B cell (primary cell): Measurements from ENCODE around the gene CERS6. TPM values are rescaled to one million over a fixed set of nuclear protein-coding genes. Genes with fewer than 3 reads are reported as not detected.
A peak's percentile ranks its signal among the peaks of the same experiment; 100 is the strongest.
"Not testable (repeated sequence)": the region's sequence is repeated elsewhere in the genome, so short reads cannot be mapped to it uniquely, and the experiment has no call there.

ENCODE experiments used
- ATAC-seq: fragments of 200-7000 bp; cut with Tn5 transposase; one replicate; pipeline ENCODE4 v1.10.0; 2021; ENCODE audit warnings: low read depth, mild to moderate bottlenecking, moderate number of reproducible peaks, moderate library complexity
- CTCF ChIA-PET: fragments of 350-600 bp; sonication (Branson Sonifier 250); formaldehyde crosslinking; loops from one replicate; lab custom pipeline; 2021; ENCODE audit warnings: antibody characterized with exemption, inconsistent platforms; lab: Charles Lee
- POLR2A ChIA-PET: fragments of 350-600 bp; sonication (Branson Sonifier 250); formaldehyde crosslinking; loops from one replicate; lab custom pipeline; 2021; ENCODE audit warnings: antibody characterized with exemption; lab: Charles Lee
- DNase-seq: peaks from one replicate; pipeline ENCODE4 v3.0.0; 2013
- H2AFZ ChIP-seq: 2 replicates; pipeline ENCODE4 v1.6.1; 2012; ENCODE audit warnings: mild to moderate bottlenecking, low read depth, low read length; ENCODE audit not compliant: insufficient read depth, poor library complexity, severe bottlenecking
- H3K27ac ChIP-seq, 2 donors: 1 replicate in 1 of 2; 2 replicates in 1 of 2; pipeline ENCODE4 v1.5.1; 2012 to 2013; ENCODE audit warnings: low read length in 2 of 2, mild to moderate bottlenecking in 2 of 2, moderate library complexity in 1 of 2
- H3K27me3 ChIP-seq, 4 experiments: fragments of 200-600 bp in 1 of 4; sonication (generic) in 1 of 4; replicated peaks in 1 of 4; 1 replicate in 2 of 4; 2 replicates in 2 of 4; pipeline versions ENCODE4 v1.6.1 to v1.7.0; 2013 to 2016; ENCODE audit warnings: low read length in 3 of 4, mild to moderate bottlenecking in 2 of 4, mixed read lengths in 1 of 4, moderate library complexity in 1 of 4; ENCODE audit not compliant: insufficient read depth in 4 of 4, control insufficient read depth in 3 of 4; ENCODE audit errors: control extremely low read depth in 1 of 4
- H3K36me3 ChIP-seq, 2 experiments: replicated peaks in 1 of 2; 1 replicate in 1 of 2; 2 replicates in 1 of 2; pipeline versions ENCODE4 v1.6.1 to v1.7.1; 2013; ENCODE audit warnings: low read length in 1 of 2; ENCODE audit not compliant: insufficient read depth in 2 of 2, control insufficient read depth in 1 of 2; ENCODE audit errors: control extremely low read depth in 1 of 2, extremely low read depth in 1 of 2
- H3K4me1 ChIP-seq, 2 donors: fragments of 200-600 bp in 1 of 2; sonication (generic) in 1 of 2; 1 replicate in 1 of 2; 2 replicates in 1 of 2; pipeline versions ENCODE4 v1.5.1 to v1.6.1; 2013 to 2017; ENCODE audit warnings: low read length in 2 of 2; ENCODE audit not compliant: control insufficient read depth in 2 of 2, insufficient read depth in 2 of 2
- H3K4me2 ChIP-seq: replicated peaks from 2 replicates; pipeline ENCODE3; 2012; ENCODE audit warnings: mild to moderate bottlenecking, low read depth, low read length; ENCODE audit not compliant: poor library complexity, severe bottlenecking
- H3K4me3 ChIP-seq, 5 experiments: fragments of 200-600 bp in 1 of 5; sonication (generic) in 1 of 5; 1 replicate in 3 of 5; 2 replicates in 2 of 5; pipeline versions ENCODE4 v1.5.1 to v1.7.0; 2011 to 2016; ENCODE audit warnings: low read length in 4 of 5, mild to moderate bottlenecking in 4 of 5, low read depth in 2 of 5, control low read depth in 1 of 5, moderate library complexity in 1 of 5; ENCODE audit not compliant: insufficient read depth in 1 of 5; ENCODE audit errors: control extremely low read depth in 1 of 5, extremely low read depth in 1 of 5
- H3K79me2 ChIP-seq: fragments of 200-600 bp; sonication (generic); one replicate; pipeline ENCODE4 v1.6.0; 2016; ENCODE audit warnings: low read length; ENCODE audit not compliant: control insufficient read depth, insufficient read depth
- H3K9ac ChIP-seq: fragments of 200-600 bp; sonication (generic); 2 replicates; pipeline ENCODE4 v1.6.1; 2017; ENCODE audit warnings: mild to moderate bottlenecking, low read length, moderate library complexity
- H3K9me3 ChIP-seq, 3 donors: one replicate each; pipeline versions ENCODE4 v1.6.1 to v1.7.1; 2013; ENCODE audit warnings: low read length in 2 of 3; ENCODE audit not compliant: control insufficient read depth in 2 of 3, insufficient read depth in 1 of 3; ENCODE audit errors: control extremely low read depth in 1 of 3
- H4K20me1 ChIP-seq: 2 replicates; pipeline ENCODE4 v1.6.0; 2012; ENCODE audit warnings: mild to moderate bottlenecking, low read length; ENCODE audit not compliant: insufficient read depth, control insufficient read depth, poor library complexity, severe bottlenecking
- H3K27ac Mint-ChIP-seq: one replicate; pipeline ENCODE4 v1.8.0; 2021; ENCODE audit warnings: mixed read lengths
- H3K27me3 Mint-ChIP-seq: one replicate; pipeline ENCODE4 v1.8.0; 2021; ENCODE audit warnings: mixed read lengths
- H3K4me1 Mint-ChIP-seq: one replicate; pipeline ENCODE4 v1.8.0; 2021; ENCODE audit warnings: mixed read lengths
- H3K4me3 Mint-ChIP-seq: one replicate; pipeline ENCODE4 v1.8.0; 2021; ENCODE audit warnings: mixed read lengths
- H3K9me3 Mint-ChIP-seq: one replicate; pipeline ENCODE4 v1.8.0; 2022; ENCODE audit warnings: mixed read lengths; ENCODE audit not compliant: insufficient read depth
- CTCF ChIP-seq: fragments of 200-600 bp; IDR thresholded peaks from one replicate; pipeline ENCODE4 v1.8.0; 2022; ENCODE audit warnings: antibody characterized with exemption, mild to moderate bottlenecking
- EZH2 ChIP-seq: IDR thresholded peaks from 2 replicates; pipeline ENCODE4 v1.6.1; 2012; ENCODE audit warnings: borderline replicate concordance, low read depth, mild to moderate bottlenecking, moderate library complexity, low read length; ENCODE audit not compliant: insufficient read depth, poor library complexity, severe bottlenecking
- WGBS: methylation state at CpG from one replicate; pipeline ENCODE4 v1.1.5; 2013; ENCODE audit warnings: missing lambda C conversion rate; ENCODE audit not compliant: insufficient coverage; 5-methylcytosine and 5-hydroxymethylcytosine counted together
- intact Hi-C: fragments of 100-400 bp; cut with micrococcal nuclease; formaldehyde crosslinking; loops from one replicate; pipeline ENCODE4 v1.10.0; 2022
- polyA plus RNA-seq: library from polyadenylated mRNA; depleted of rRNA; stranded (reverse); fragments of >200 nt; gene quantifications from 2 replicates; pipeline ENCODE4 v1.2.3, GENCODE V29; 2012
- total RNA-seq, 2 donors: library from RNA; stranded (reverse); fragments of 120-200 nt in 1 of 2; gene quantifications; 1 replicate in 1 of 2; 2 replicates in 1 of 2; pipeline versions ENCODE4 v1.2.3 to v1.2.4, GENCODE V29; 2013 to 2022

CERS6 gene
- total and polyA plus RNA-seq, 2 donors (not counting 1 experiment from before 2014, with no cell fraction given) = 2.2 to 5.5 TPM

GRCh38 chr2:168490946-168491605, 35.0 kb downstream of the CERS6 start:
- CTCF ChIA-PET = interaction anchor here (1.0 to 1.6 kb wide), 2 partner anchors 23 to 33 kb away, joined by 3 read pairs; no protein-coding TSS in a partner anchor
- POLR2A ChIA-PET = no interaction called here
- intact Hi-C loops = loop anchor here (10.0 kb wide), 1 partner anchor 64 kb away; no protein-coding TSS in a partner anchor
- TF ChIP-seq EZH2 (no peak), CTCF (no peak)
- peaks cover 14 to 16% of the 10 kb centered on the region in 2 donors for H3K4me1 ChIP-seq
- DNase-seq = no peak
- peaks cover 27% of the 10 kb centered on the region for H3K4me1 Mint-ChIP-seq
- no peaks in the 10 kb centered on the region for H3K27me3 ChIP-seq
- H3K4me3 Mint-ChIP-seq = peak overlapping the region; percentile 60
- H3K9me3 ChIP-seq = peaks cover 0 to 5% (median 0%) of the 10 kb centered on the region in 3 donors
- H3K27me3 Mint-ChIP-seq = no peaks in the 10 kb centered on the region
- peak overlapping the region in 1 of 2 donors; percentile 37 for H3K27ac ChIP-seq
- no peak for ATAC-seq
- WGBS = 12% methylated on average over 2 of the region's 3 CpGs
- H3K9me3 Mint-ChIP-seq = no peaks in the 10 kb centered on the region
- peaks cover 7% of the 10 kb centered on the region for H4K20me1 ChIP-seq
- peak overlapping the region; percentile 24 for H2AFZ ChIP-seq
- peaks cover 55% of the 10 kb centered on the region for H3K79me2 ChIP-seq
- H3K9ac ChIP-seq = peak overlapping the region; percentile 53
- peak overlapping the region in 4 of 5 experiments; percentile 19 to 43 (median 29) for H3K4me3 ChIP-seq
- H3K36me3 ChIP-seq = no peaks in the 10 kb centered on the region
- H3K27ac Mint-ChIP-seq = peak overlapping the region; percentile 26
- peak overlapping the region; percentile 53 for H3K4me2 ChIP-seq

DNA sequence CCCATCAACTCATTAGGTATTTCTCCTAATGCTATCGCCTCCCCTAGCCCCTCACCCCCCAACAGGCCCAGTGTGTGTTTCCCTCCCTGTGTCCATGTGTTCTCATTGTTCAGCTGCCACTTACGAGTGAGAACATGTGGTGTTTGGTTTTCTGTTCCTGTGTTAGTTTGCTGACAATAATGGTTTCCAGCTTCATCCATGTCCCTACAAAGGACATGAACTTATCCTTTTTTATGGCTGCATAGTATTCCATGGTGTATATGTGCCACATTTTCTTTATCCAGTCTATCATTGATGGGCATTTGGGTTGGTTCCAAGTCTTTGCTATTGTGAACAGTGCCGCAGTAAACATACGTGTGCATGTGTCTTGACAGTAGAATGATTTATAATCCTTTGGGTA, 35.7 kb downstream of the CERS6 start:
- POLR2A ChIA-PET, H4K20me1 ChIP-seq, H3K27ac Mint-ChIP-seq, ATAC-seq, H3K27me3 ChIP-seq, H3K4me2 ChIP-seq, DNase-seq, H2AFZ ChIP-seq, H3K27me3 Mint-ChIP-seq, CTCF ChIA-PET, H3K27ac ChIP-seq, H3K9ac ChIP-seq, H3K9me3 ChIP-seq, H3K36me3 ChIP-seq, H3K4me3 ChIP-seq, H3K9me3 Mint-ChIP-seq: not testable (repeated sequence)
- peaks cover 50% of the 10 kb centered on the region for H3K79me2 ChIP-seq
- Mint-ChIP-seq H3K4me1 (peaks cover 27% of the 10 kb centered on the region), H3K4me3 (peak overlapping the region; percentile 18)
- peaks cover 14 to 16% of the 10 kb centered on the region in 2 donors for H3K4me1 ChIP-seq
- WGBS = no CpG with 5 or more reads among the region's 4 CpGs
- intact Hi-C loops = loop anchor here (10.0 kb wide), 1 partner anchor 63 kb away; no protein-coding TSS in a partner anchor

- H3K27ac ChIP-seq, H3K9me3 ChIP-seq, DNase-seq, H3K4me3 Mint-ChIP-seq, H3K9ac ChIP-seq, H3K27ac Mint-ChIP-seq, H4K20me1 ChIP-seq, H3K27me3 Mint-ChIP-seq, H2AFZ ChIP-seq, H3K9me3 Mint-ChIP-seq, ATAC-seq, H3K4me2 ChIP-seq, H3K4me3 ChIP-seq, POLR2A ChIA-PET, H3K27me3 ChIP-seq, H3K36me3 ChIP-seq: not testable (repeated sequence)
- no CpG with 5 or more reads among the region's 2 CpGs for WGBS
- H3K4me1 Mint-ChIP-seq = peaks cover 27% of the 10 kb centered on the region
- intact Hi-C loops = loop anchor here (10.0 kb wide), 1 partner anchor 62 kb away; no protein-coding TSS in a partner anchor
- CTCF ChIA-PET = interaction anchor here (1.1 kb wide), 1 partner anchor 9 kb away, joined by 3 read pairs; no protein-coding TSS in a partner anchor
- H3K4me1 ChIP-seq = peaks cover 14 to 16% of the 10 kb centered on the region in 2 donors
- peaks cover 59% of the 10 kb centered on the region for H3K79me2 ChIP-seq
These were observed 37.1 kb downstream of the CERS6 start for GRCh38 chr2:168493219-168493618.
